Mesothelial cell of epicardium (in vitro differentiated cells): ENCODE measurements around the gene RREB1. TPM values are rescaled to one million over a fixed set of nuclear protein-coding genes. Genes with fewer than 3 reads are reported as not detected.

Experiments used
- DNase-seq, 2 experiments: peaks; one replicate each; pipeline ENCODE4 v3.0.0; 2021; ENCODE audit warnings: low spot score in 2 of 2; ENCODE audit not compliant: unreplicated experiment in 2 of 2
- H3K27ac Mint-ChIP-seq: 2 replicates; pipeline ENCODE4 v1.8.0; 2021; ENCODE audit warnings: mixed read lengths
- H3K27me3 Mint-ChIP-seq: 2 replicates; pipeline ENCODE4 v1.8.0; 2021; ENCODE audit warnings: low read depth, mixed read lengths
- H3K36me3 Mint-ChIP-seq: 2 replicates; pipeline ENCODE4 v1.8.0; 2021; ENCODE audit warnings: mixed read lengths
- H3K4me1 Mint-ChIP-seq: 2 replicates; pipeline ENCODE4 v1.8.0; 2021; ENCODE audit warnings: mixed read lengths
- H3K4me3 Mint-ChIP-seq: 2 replicates; pipeline ENCODE4 v1.8.0; 2021; ENCODE audit warnings: mild to moderate bottlenecking, moderate library complexity, mixed read lengths
- H3K9me3 Mint-ChIP-seq: 2 replicates; pipeline ENCODE4 v1.8.0; 2021; ENCODE audit warnings: mixed read lengths
- total RNA-seq: library from RNA; stranded (reverse); gene quantifications from 3 replicates; pipeline ENCODE4 v1.2.1, GENCODE V29; 2021
- TF ChIP-seq, protein P1 (sequence below): fragments of 200-600 bp; sonication (generic); IDR thresholded peaks from one replicate; pipeline ENCODE4 v1.5.0; 2021; ENCODE audit warnings: antibody characterized with exemption; ENCODE audit not compliant: unreplicated experiment

RREB1 gene
- total RNA-seq, 1 donor from 2014 or later, result 55.4 TPM

DNA sequence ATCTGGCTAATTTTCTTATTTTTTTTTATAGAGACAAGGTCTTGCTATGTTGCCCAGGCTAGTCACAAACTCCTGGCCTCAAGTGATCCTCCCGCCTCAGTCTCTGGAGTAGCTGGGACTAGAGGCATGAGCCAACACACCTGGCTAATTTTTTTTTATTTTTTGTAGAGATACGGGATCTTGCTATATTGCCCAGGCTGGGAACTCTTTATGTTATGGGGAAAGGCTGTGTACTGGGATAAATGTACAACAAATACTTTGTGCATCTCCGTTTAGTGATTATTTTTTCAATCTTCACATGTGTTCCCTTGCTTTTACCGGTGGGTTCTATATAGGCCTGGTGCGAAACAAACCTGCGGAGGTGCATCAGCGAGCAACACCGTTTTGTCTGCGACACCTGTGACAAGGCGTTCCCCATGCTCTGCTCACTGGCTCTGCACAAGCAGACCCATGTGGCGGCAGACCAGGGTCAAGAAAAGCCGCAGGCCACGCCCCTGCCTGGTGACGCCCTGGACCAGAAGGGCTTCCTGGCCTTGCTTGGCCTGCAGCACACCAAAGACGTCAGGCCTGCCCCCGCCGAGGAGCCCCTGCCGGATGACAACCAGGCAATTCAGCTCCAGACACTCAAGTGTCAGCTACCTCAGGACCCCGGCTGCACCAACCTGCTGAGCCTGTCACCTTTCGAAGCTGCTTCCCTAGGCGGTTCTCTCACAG, 121.1 kb downstream of the RREB1 start:
- no peaks in the 10 kb centered on the region for H3K27me3 Mint-ChIP-seq
- TF ChIP-seq, protein P1, sequence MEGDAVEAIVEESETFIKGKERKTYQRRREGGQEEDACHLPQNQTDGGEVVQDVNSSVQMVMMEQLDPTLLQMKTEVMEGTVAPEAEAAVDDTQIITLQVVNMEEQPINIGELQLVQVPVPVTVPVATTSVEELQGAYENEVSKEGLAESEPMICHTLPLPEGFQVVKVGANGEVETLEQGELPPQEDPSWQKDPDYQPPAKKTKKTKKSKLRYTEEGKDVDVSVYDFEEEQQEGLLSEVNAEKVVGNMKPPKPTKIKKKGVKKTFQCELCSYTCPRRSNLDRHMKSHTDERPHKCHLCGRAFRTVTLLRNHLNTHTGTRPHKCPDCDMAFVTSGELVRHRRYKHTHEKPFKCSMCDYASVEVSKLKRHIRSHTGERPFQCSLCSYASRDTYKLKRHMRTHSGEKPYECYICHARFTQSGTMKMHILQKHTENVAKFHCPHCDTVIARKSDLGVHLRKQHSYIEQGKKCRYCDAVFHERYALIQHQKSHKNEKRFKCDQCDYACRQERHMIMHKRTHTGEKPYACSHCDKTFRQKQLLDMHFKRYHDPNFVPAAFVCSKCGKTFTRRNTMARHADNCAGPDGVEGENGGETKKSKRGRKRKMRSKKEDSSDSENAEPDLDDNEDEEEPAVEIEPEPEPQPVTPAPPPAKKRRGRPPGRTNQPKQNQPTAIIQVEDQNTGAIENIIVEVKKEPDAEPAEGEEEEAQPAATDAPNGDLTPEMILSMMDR, result no peak
- H3K36me3 Mint-ChIP-seq, result peaks cover 51% of the 10 kb centered on the region
- no peak overlapping the region for H3K4me3 Mint-ChIP-seq
- DNase-seq, result no peak
- H3K9me3 Mint-ChIP-seq, result no peaks in the 10 kb centered on the region
- no peaks in the 10 kb centered on the region for H3K4me1 Mint-ChIP-seq
- H3K27ac Mint-ChIP-seq, result no peak overlapping the region

DNA sequence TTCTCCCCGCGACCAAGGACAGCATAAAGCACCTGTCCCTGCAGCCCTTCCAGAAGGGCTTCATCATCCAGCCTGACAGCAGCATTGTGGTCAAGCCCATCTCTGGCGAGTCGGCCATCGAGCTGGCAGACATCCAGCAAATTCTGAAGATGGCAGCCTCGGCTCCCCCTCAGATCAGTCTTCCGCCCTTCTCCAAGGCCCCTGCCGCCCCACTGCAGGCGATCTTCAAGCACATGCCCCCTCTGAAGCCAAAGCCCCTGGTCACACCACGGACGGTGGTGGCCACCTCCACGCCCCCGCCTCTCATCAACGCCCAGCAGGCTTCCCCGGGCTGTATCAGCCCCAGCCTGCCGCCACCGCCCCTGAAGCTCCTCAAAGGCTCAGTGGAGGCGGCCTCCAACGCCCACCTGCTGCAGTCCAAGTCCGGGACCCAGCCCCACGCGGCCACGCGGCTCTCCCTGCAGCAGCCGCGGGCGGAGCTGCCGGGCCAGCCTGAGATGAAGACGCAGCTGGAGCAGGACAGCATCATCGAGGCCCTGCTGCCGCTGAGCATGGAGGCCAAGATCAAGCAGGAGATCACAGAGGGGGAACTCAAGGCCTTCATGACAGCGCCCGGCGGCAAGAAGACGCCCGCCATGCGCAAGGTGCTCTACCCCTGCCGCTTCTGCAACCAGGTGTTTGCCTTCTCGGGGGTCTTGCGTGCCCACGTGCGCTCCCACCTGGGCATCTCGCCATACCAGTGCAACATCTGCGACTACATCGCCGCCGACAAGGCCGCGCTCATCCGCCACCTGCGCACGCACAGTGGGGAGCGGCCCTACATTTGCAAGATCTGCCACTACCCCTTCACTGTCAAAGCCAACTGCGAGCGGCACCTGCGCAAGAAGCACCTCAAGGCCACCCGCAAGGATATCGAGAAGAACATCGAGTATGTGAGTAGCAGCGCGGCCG, 121.9 kb downstream of the RREB1 start:
- Mint-ChIP-seq H3K36me3 (peaks cover 53% of the 10 kb centered on the region), H3K4me1 (no peaks in the 10 kb centered on the region), H3K27me3 (no peaks in the 10 kb centered on the region), H3K27ac (no peak overlapping the region), H3K4me3 (no peak overlapping the region), H3K9me3 (no peaks in the 10 kb centered on the region)
- TF ChIP-seq, protein P1, result no peak
- no peak for DNase-seq

DNA sequence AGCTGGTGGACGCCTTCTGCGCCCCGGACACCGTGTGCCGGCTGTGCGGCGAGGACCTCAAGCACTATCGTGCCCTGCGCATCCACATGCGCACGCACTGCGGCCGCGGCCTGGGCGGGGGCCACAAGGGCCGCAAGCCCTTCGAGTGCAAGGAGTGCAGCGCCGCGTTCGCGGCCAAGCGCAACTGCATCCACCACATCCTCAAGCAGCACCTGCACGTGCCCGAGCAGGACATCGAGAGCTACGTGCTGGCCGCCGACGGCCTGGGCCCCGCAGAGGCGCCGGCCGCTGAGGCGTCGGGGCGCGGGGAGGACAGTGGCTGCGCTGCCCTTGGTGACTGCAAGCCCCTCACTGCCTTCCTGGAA, 122.5 kb downstream of the RREB1 start:
- peaks cover 57% of the 10 kb centered on the region for H3K36me3 Mint-ChIP-seq
- no peaks in the 10 kb centered on the region for H3K9me3 Mint-ChIP-seq
- H3K27me3 Mint-ChIP-seq, result no peaks in the 10 kb centered on the region
- no peaks in the 10 kb centered on the region for H3K4me1 Mint-ChIP-seq
- no peak overlapping the region for H3K27ac Mint-ChIP-seq
- no peak overlapping the region for H3K4me3 Mint-ChIP-seq
- DNase-seq, result no peak
- TF ChIP-seq, protein P1, result no peak

DNA sequence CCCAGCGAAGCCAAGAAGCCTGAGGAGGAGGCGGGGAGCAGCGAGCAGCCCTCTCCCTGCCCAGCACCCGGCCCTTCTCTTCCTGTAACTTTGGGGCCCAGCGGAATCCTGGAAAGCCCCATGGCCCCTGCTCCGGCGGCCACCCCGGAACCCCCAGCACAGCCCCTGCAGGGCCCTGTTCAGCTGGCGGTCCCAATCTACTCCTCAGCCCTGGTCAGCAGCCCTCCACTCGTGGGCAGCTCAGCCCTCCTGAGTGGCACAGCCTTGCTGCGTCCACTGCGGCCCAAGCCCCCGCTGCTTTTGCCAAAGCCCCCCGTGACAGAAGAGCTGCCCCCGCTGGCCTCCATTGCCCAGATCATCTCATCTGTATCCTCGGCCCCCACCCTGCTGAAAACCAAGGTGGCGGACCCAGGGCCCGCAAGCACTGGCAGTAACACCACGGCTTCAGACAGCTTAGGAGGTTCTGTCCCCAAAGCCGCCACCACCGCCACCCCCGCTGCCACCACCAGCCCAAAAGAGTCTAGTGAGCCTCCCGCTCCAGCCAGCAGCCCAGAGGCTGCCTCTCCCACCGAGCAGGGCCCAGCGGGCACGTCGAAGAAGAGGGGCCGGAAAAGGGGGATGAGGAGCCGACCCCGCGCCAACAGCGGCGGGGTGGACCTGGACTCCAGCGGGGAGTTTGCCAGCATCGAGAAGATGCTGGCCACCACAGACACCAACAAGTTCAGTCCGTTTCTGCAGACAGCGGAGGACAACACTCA, 123.4 kb downstream of the RREB1 start:
- TF ChIP-seq, protein P1, result no peak
- Mint-ChIP-seq H3K27me3 (no peaks in the 10 kb centered on the region), H3K4me1 (peaks cover under 1% of the 10 kb centered on the region), H3K27ac (no peak overlapping the region), H3K9me3 (no peaks in the 10 kb centered on the region), H3K36me3 (peaks cover 52% of the 10 kb centered on the region), H3K4me3 (no peak overlapping the region)
- no peak for DNase-seq

DNA sequence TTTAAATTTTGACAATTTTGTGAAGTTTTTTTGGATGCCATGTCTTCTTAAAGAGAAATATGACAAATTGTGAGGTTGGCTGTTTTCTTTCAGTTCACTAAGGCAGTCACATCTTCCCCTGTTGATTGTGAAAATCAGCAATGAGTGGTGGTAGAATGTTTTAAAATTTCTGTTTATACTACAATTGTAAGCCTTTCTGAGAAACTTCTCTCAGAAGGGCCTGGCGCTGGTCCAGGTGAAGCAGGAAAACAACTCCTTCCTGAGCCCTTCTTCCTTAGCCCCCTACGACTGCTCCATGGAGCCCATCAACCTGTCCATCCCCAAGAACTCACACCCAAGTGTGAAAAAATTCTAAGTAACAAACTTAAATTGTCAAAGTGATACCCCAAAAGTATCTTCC, 124.6 kb downstream of the RREB1 start:
- TF ChIP-seq, protein P1, result no peak
- Mint-ChIP-seq H3K27ac (peak overlapping the region; percentile 56), H3K9me3 (no peaks in the 10 kb centered on the region), H3K4me3 (no peak overlapping the region), H3K36me3 (peaks cover 46% of the 10 kb centered on the region), H3K27me3 (no peaks in the 10 kb centered on the region), H3K4me1 (peaks cover 5% of the 10 kb centered on the region)
- no peak for DNase-seq
